ENCODE results near the gene LCN6. TPM values are rescaled to one million over a fixed set of nuclear protein-coding genes. Genes with fewer than 3 reads are reported as not detected.

LCN6 gene
- total and polyA plus RNA-seq, 9 of the 15 experiments (the other 6 are each of a cell fraction or from before 2014, with no cell fraction given) = 0.10 to 0.45 (median 0.37) TPM; not detected in 5

GRCh38 chr9:136751814-136752213, 3.5 kb upstream of the LCN6 start:
- CTCF ChIA-PET (ENCODE audit: low intra/inter-chr PET ratio) = no interaction called here

GRCh38 chr9:136751244-136751643, 2.9 kb upstream of the LCN6 start:
- no TSS peak for BruUV-seq (replicated peaks)
- in situ Hi-C loops (cut with MboI) (no loop called here), intact Hi-C loops (cut with micrococcal nuclease) (no loop called here)
- ATAC-seq = no peak
- DNase-seq (ENCODE audit: extremely low read depth in 1 of 4, low spot score in 3 of 4) = no peak
- H3K36me3 ChIP-seq (ENCODE audit: control insufficient read depth, insufficient read depth, low read length) = no peaks in the 10 kb centered on the region
- peaks cover 13% of the 10 kb centered on the region for H3K9me3 ChIP-seq (replicated peaks; ENCODE audit: control insufficient read depth, insufficient read depth, low read depth, low read length)
- H3K9ac ChIP-seq (ENCODE audit: insufficient read depth in 1 of 2, low read depth in 2 of 2, low read length in 2 of 2) = no peak overlapping the region
- no peaks in the 10 kb centered on the region for H3K79me2 ChIP-seq (ENCODE audit: control insufficient read depth, insufficient read depth, low read length)
- H4K20me1 ChIP-seq (replicated peaks; ENCODE audit: control insufficient read depth, insufficient read depth, low read length) = no peaks in the 10 kb centered on the region
- 0 out of 2 replicates have a peak overlapping the region, but pooled peaks have one; percentile 3 for H2AFZ ChIP-seq (ENCODE audit: low read depth, low read length)
- no peak overlapping the region for H3K4me3 ChIP-seq
- no peak for FAIRE-seq
- 0% methylated on average over 1 of the region's 1 CpG for WGBS (ENCODE audit: insufficient coverage, low coverage, missing lambda C conversion rate)
- H3K9me1 ChIP-seq (ENCODE audit: control insufficient read depth, insufficient read depth, low read length) = no peaks in the 10 kb centered on the region
- H3K4me1 ChIP-seq (replicated peaks in 1 of 2; ENCODE audit: control insufficient read depth in 2 of 2, insufficient read depth in 2 of 2, low read length in 2 of 2) = peaks cover 0 to 55% of the 10 kb centered on the region in 2 experiments; a peak in 3 of 5 replicates
- ChIA-PET POLR2A (interaction anchor here (1.2 to 1.8 kb wide), 2 partner anchors 10 to 23 kb away, joined by 3 to 6 read pairs; no protein-coding TSS in a partner anchor), CTCF (ENCODE audit: low intra/inter-chr PET ratio) (no interaction called here)
- no peak overlapping the region for H3K4me2 ChIP-seq (ENCODE audit: insufficient read depth, low read length)
- H3K27ac ChIP-seq (ENCODE audit: extremely low read depth, low read depth, low read length) = no peak overlapping the region
- no peaks in the 10 kb centered on the region for H3K27me3 ChIP-seq (ENCODE audit: control insufficient read depth in 2 of 2, insufficient read depth in 2 of 2, low read length in 2 of 2)
- TF ChIP-seq FOXP4 (CRISPR knock-in tag; IDR thresholded peaks at IDR 0.05; ENCODE audit: borderline replicate concordance) (no peak), KLF13 (tag; IDR thresholded peaks at IDR 0.05; ENCODE audit: borderline replicate concordance, low read depth) (no peak), YY1 (IDR thresholded peaks at IDR 0.05; ENCODE audit: borderline replicate concordance in 1 of 3, control insufficient read depth in 1 of 3, extremely low read depth in 1 of 3, insufficient read depth in 3 of 3, insufficient read length in 1 of 3, insufficient replicate concordance in 2 of 3, low read depth in 1 of 3, low read length in 2 of 3) (no peak), SPI1 (IDR thresholded peaks at IDR 0.05; ENCODE audit: borderline replicate concordance, low read depth, low read length) (peak; percentile 84), ZNF282 (CRISPR knock-in tag; IDR thresholded peaks at IDR 0.05) (no peak), NR4A1 (CRISPR knock-in tag; IDR thresholded peaks at IDR 0.05) (no peak), NR4A1 (tag; IDR thresholded peaks at IDR 0.05) (no peak), ZNF165 (CRISPR knock-in tag; IDR thresholded peaks at IDR 0.05; ENCODE audit: borderline replicate concordance) (no peak)

More at GRCh38 chr9:136751814-136752213, 3.5 kb upstream of the LCN6 start:
- ATAC-seq = no peak
- Histone ChIP-seq H3K4me1 (replicated peaks in 1 of 2; ENCODE audit: control insufficient read depth in 2 of 2, insufficient read depth in 2 of 2, low read length in 2 of 2) (peaks cover 0 to 50% of the 10 kb centered on the region in 2 experiments; a peak in 3 of 5 replicates), H3K9ac (ENCODE audit: insufficient read depth in 1 of 2, low read depth in 2 of 2, low read length in 2 of 2) (no peak overlapping the region), H3K79me2 (ENCODE audit: control insufficient read depth, insufficient read depth, low read length) (no peaks in the 10 kb centered on the region), H3K9me1 (ENCODE audit: control insufficient read depth, insufficient read depth, low read length) (no peaks in the 10 kb centered on the region), H4K20me1 (replicated peaks; ENCODE audit: control insufficient read depth, insufficient read depth, low read length) (no peaks in the 10 kb centered on the region), H3K4me2 (ENCODE audit: insufficient read depth, low read length) (no peak overlapping the region), H3K27me3 (ENCODE audit: control insufficient read depth in 2 of 2, insufficient read depth in 2 of 2, low read length in 2 of 2) (no peaks in the 10 kb centered on the region), H2AFZ (ENCODE audit: low read depth, low read length) (no peak overlapping the region), H3K36me3 (ENCODE audit: control insufficient read depth, insufficient read depth, low read length) (no peaks in the 10 kb centered on the region), H3K9me3 (replicated peaks; ENCODE audit: control insufficient read depth, insufficient read depth, low read depth, low read length) (peaks cover 13% of the 10 kb centered on the region), H3K4me3 (no peak overlapping the region), H3K27ac (ENCODE audit: extremely low read depth, low read depth, low read length) (no peak overlapping the region)
- TF ChIP-seq ZNF280A (IDR thresholded peaks at IDR 0.05; ENCODE audit: low read depth, partially characterized antibody) (peak; percentile 13), MAFF (IDR thresholded peaks at IDR 0.05; ENCODE audit: low read length) (no peak)
- no TSS peak for BruUV-seq (replicated peaks)
- in situ Hi-C loops (cut with MboI) = no loop called here
- intact Hi-C loops (cut with micrococcal nuclease) = no loop called here
- no peak for DNase-seq (ENCODE audit: extremely low read depth in 1 of 4, low spot score in 3 of 4)
- no peak for FAIRE-seq
- POLR2A ChIA-PET = interaction anchor here (0.5 to 1.8 kb wide), 3 partner anchors 10 to 34 kb away, joined by 3 to 6 read pairs (median 3); no protein-coding TSS in a partner anchor

Data from K562 (cell line).